ENCODE results near the gene DEFB121. TPM values are rescaled to one million over a fixed set of nuclear protein-coding genes. Genes with fewer than 3 reads are reported as not detected.

DEFB121 gene, protein sequence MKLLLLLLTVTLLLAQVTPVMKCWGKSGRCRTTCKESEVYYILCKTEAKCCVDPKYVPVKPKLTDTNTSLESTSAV
- not detected for total RNA-seq

DNA sequence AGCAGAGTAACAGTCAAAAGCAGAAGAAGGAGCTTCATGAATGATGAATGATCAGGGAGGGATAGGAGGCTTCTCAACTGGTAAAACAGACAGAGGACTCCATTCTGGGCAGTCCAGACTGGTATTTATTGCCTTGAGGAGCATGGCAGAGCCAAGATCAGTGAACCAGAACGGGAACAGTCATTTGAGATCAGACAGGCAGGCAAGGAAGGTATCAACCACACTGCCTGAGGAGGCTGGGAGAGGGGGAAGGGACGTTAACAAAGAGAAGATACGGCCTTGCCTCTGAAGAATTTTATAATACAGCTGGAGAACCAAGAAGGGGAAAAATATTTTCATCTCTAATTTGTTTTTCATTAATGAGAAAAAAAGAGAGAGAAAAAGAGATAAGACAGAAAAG lies at the start of gene DEFB121:
DEFB121 (minus strand) TSS at position 101 of the 400 bp plus-strand sequence; CDS start at position 38, 63 bp downstream.

DNA sequence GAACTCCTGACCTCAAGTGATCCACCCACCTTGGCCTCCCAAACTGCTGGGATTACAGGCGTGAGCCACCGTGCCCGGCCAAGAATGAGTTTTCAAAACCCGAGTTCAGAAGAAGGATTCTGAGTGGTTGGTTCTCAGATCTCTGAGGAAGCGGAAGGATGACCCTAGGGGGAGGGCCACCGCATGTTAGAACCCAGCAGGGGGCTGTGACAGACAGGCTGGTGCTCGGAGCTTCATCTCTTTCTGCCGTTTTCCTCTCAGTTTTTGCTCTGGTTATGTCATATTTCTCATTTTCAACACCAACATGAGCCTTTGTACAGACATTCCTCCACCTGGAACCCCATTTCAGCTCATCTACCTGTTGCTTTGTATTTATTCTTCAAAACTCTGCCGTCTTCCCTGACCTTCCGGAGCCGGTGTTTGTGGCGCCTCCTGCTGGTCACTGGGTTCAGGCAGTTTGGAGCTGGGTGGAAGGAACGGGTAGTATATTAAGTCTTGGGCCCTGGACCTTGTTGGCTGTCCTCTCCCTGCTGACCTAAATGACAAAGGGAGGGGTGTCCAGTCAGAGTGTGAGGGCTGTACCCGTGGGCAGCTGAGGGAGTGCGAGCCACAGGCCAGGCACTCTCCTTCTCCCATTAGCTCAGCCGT lies 34.1 kb upstream of the DEFB121 start, which contains the start of gene DEFB123:
DEFB123 (plus strand) TSS at position 621 of the 648 bp plus-strand sequence. CDS start 67 bp downstream, outside the sequence.

DNA sequence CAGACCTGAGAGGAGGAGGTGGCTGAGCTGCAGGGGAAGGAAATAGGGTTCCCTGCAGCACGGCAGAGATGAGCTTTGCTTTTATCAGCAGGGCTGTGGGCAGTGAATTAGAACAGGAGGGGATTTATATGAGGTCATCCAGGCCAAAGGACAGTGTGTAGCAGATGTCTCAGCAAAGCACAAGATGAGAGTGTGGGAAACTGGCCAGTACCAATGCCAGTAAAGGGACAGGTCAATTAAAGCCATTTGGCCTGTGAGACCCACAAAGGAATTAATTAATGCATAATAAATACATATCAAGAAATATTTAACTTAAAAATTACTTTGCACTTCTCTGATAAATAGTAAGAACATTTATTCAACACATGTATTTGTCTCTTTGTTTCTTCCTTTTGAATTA lies 15.5 kb downstream of the DEFB121 start, which contains the start of gene DEFB119:
DEFB119 (minus strand) TSS at position 101 of the 400 bp plus-strand sequence. CDS start 107 bp downstream, outside the sequence.

DNA sequence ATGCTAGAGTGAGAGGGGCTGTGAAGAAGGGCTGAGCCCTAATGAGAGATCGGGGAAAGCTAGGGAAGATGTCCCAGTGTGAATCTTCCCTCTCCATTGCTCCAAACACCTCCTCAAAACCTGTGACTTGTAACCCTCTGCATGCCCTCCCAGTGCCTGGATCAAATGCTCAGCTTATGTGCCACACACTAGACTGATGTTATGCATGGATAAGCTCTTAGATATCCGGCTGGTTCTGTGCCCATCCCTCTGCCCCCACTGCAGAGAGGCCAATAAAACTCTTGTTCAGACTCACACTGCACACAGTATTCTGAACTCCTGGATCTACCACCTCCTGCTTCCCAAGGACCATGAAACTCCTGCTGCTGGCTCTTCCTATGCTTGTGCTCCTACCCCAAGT lies 37.7 kb downstream of the DEFB121 start, which contains the start of gene DEFB118:
DEFB118 (plus strand) TSS at position 301 of the 400 bp plus-strand sequence; CDS start at position 351, 50 bp downstream.

Small RNA genes lying within 50 kb of the gene (small RNA-seq; reads per million reads assigned to genes)
- gene DEFB117 (0 reads per million in 2 donors), gene RF00561 (0 to 0.04 reads per million in 2 donors), gene RNA5SP480 (0 reads per million in 2 donors)

Other genes starting within 250 kb of the DEFB121 start
- gene DEFB115, start 148.6 kb downstream of the DEFB121 start, total RNA-seq = not detected
- gene DEFB116, start 97.6 kb downstream of the DEFB121 start, total RNA-seq = not detected
- gene DEFB118, start 37.6 kb downstream of the DEFB121 start, total RNA-seq = not detected
- not detected for gene DEFB119, start 15.6 kb downstream of the DEFB121 start, total RNA-seq
- gene DEFB123, start 34.4 kb upstream of the DEFB121 start, total RNA-seq = not detected
- not detected for gene DEFB124, start 68.9 kb upstream of the DEFB121 start, total RNA-seq
- gene REM1, start 69.1 kb upstream of the DEFB121 start, total RNA-seq = not detected
- gene HM13, start 108.2 kb upstream of the DEFB121 start, total RNA-seq = 100 to 1,000 TPM in 1 of 2 donors, 10 to 100 TPM in 1; 87.8 to 102 TPM
- under 1 TPM; 0.33 to 0.69 TPM for gene ID1, start 199.1 kb upstream of the DEFB121 start, total RNA-seq
- not detected for gene COX4I2, start 231.7 kb upstream of the DEFB121 start, total RNA-seq

Data from melanocyte of skin (primary cell).